Breast epithelium (tissue), 4 donors: ENCODE results near the gene RNF220. TPM values are rescaled to one million over a fixed set of nuclear protein-coding genes. Genes with fewer than 3 reads are reported as not detected.

Experiments
- DNase-seq, 2 donors: peaks; one replicate each; pipeline ENCODE4 v3.0.0-alpha.2; 2019; ENCODE audit warnings: low spot score in 2 of 2
- H3K27ac ChIP-seq, 2 donors: fragments of 200-600 bp; sonication (generic) in 1 of 2; one replicate each; pipeline ENCODE4 v1.5.1; 2016 to 2019; ENCODE audit warnings: mild to moderate bottlenecking in 1 of 2
- H3K27me3 ChIP-seq, 2 donors: fragments of 200-600 bp; sonication (generic) in 1 of 2; one replicate each; pipeline versions ENCODE4 v1.5.1 to v1.6.0; 2017 to 2019; ENCODE audit warnings: control low read depth in 1 of 2, mild to moderate bottlenecking in 1 of 2
- H3K36me3 ChIP-seq: fragments of 200-600 bp; one replicate; pipeline ENCODE4 v1.5.1; 2019
- H3K4me1 ChIP-seq, 2 donors: fragments of 200-600 bp; sonication (generic); one replicate each; pipeline ENCODE4 v1.5.1; 2016 to 2019; ENCODE audit warnings: control low read depth in 1 of 2
- H3K4me3 ChIP-seq, 3 donors: fragments of 200-600 bp; sonication (generic); 1 replicate in 2 of 3; 2 replicates in 1 of 3; pipeline ENCODE4 v1.5.1; 2016 to 2019; ENCODE audit warnings: mild to moderate bottlenecking in 3 of 3, moderate library complexity in 2 of 3
- H3K9me3 ChIP-seq, 2 donors: fragments of 200-600 bp; sonication (generic) in 1 of 2; one replicate each; pipeline ENCODE4 v1.5.1; 2016 to 2019; ENCODE audit warnings: control low read depth in 1 of 2
- CTCF ChIP-seq, 3 donors: fragments of 450-650 bp; IDR thresholded peaks; one replicate each; pipeline ENCODE4 v1.5.1; 2016 to 2017; ENCODE audit warnings: antibody characterized with exemption in 3 of 3, mild to moderate bottlenecking in 3 of 3, moderate library complexity in 3 of 3
- POLR2A ChIP-seq: fragments of 450-650 bp; IDR thresholded peaks from one replicate; pipeline ENCODE4 v1.6.1; 2016; ENCODE audit warnings: antibody characterized with exemption, mild to moderate bottlenecking, moderate library complexity
- POLR2AphosphoS5 ChIP-seq, 3 donors: sonication (generic); formaldehyde crosslinking; IDR thresholded peaks; one replicate each; pipeline ENCODE4 v1.6.1; 2017; ENCODE audit warnings: antibody characterized with exemption in 3 of 3
- intact Hi-C: fragments of 100-400 bp; cut with DNase I; formaldehyde crosslinking; loops from one replicate; pipeline ENCODE4 v1.15.1; 2023; ENCODE audit warnings: low total_unique reads
- total RNA-seq, 3 donors: library from RNA; depleted of rRNA; stranded (reverse); fragments of >200 nt; gene quantifications; one replicate each; pipeline ENCODE4 v1.1.0, GENCODE V29; 2016

RNF220 gene
- total RNA-seq, 3 donors from 2014 or later = 90.4 to 110 (median 93.4) TPM

GRCh38 chr1:44447051-44447810, 42.2 kb downstream of the RNF220 start:
- no peaks in the 10 kb centered on the region for H3K27me3 ChIP-seq
- H3K36me3 ChIP-seq = no peaks in the 10 kb centered on the region
- H3K9me3 ChIP-seq = no peaks in the 10 kb centered on the region
- H3K4me1 ChIP-seq = no peaks in the 10 kb centered on the region
- no peak overlapping the region for H3K4me3 ChIP-seq
- intact Hi-C loops = no loop called here
- no peak overlapping the region for H3K27ac ChIP-seq
- TF ChIP-seq POLR2A (no peak), POLR2AphosphoS5 (IDR thresholded peaks at IDR 0.05) (no peak), CTCF (IDR thresholded peaks at IDR 0.05) (no peak)
- no peak for DNase-seq

- TF ChIP-seq POLR2AphosphoS5 (IDR thresholded peaks at IDR 0.05) = no peak
- TF ChIP-seq POLR2A = no peak
- TF ChIP-seq CTCF (IDR thresholded peaks at IDR 0.05) = no peak
- no peak for DNase-seq
- Histone ChIP-seq H3K27me3 (peaks cover 0 to 11% of the 10 kb centered on the region in 2 donors), H3K9me3 (no peaks in the 10 kb centered on the region), H3K4me1 (no peaks in the 10 kb centered on the region), H3K4me3 (no peak overlapping the region), H3K27ac (no peak overlapping the region), H3K36me3 (no peaks in the 10 kb centered on the region)
- intact Hi-C loops = no loop called here
Measured at GRCh38 chr1:44453798-44454349, 48.8 kb downstream of the RNF220 start.

GRCh38 chr1:44454704-44455103, 49.6 kb downstream of the RNF220 start:
- no peak overlapping the region for H3K4me3 ChIP-seq
- no peaks in the 10 kb centered on the region for H3K36me3 ChIP-seq
- no peak for TF ChIP-seq POLR2AphosphoS5 (IDR thresholded peaks at IDR 0.05)
- TF ChIP-seq POLR2A = no peak
- TF ChIP-seq CTCF (IDR thresholded peaks at IDR 0.05) = no peak
- H3K27ac ChIP-seq = no peak overlapping the region
- intact Hi-C loops = no loop called here
- DNase-seq = no peak
- H3K9me3 ChIP-seq = no peaks in the 10 kb centered on the region
- no peaks in the 10 kb centered on the region for H3K4me1 ChIP-seq
- H3K27me3 ChIP-seq = peaks cover 0 to 11% of the 10 kb centered on the region in 2 donors

GRCh38 chr1:44460107-44460882, 55.2 kb downstream of the RNF220 start:
- intact Hi-C loops = no loop called here
- no peaks in the 10 kb centered on the region for H3K36me3 ChIP-seq
- peaks cover 0 to 15% of the 10 kb centered on the region in 2 donors for H3K27me3 ChIP-seq
- H3K27ac ChIP-seq = no peak overlapping the region
- H3K4me1 ChIP-seq = no peaks in the 10 kb centered on the region
- no peak for DNase-seq
- H3K4me3 ChIP-seq = no peak overlapping the region
- no peaks in the 10 kb centered on the region for H3K9me3 ChIP-seq
- TF ChIP-seq POLR2AphosphoS5 (IDR thresholded peaks at IDR 0.05) (no peak), POLR2A (no peak)

- H3K4me1 ChIP-seq = no peaks in the 10 kb centered on the region
- no peak overlapping the region for H3K4me3 ChIP-seq
- intact Hi-C loops = no loop called here
- H3K9me3 ChIP-seq = no peaks in the 10 kb centered on the region
- H3K27me3 ChIP-seq = peaks cover 0 to 7% of the 10 kb centered on the region in 2 donors
- H3K27ac ChIP-seq = no peak overlapping the region
- H3K36me3 ChIP-seq = no peaks in the 10 kb centered on the region
- DNase-seq = no peak
- TF ChIP-seq POLR2A = no peak
- TF ChIP-seq CTCF (IDR thresholded peaks at IDR 0.05) = no peak
- no peak for TF ChIP-seq POLR2AphosphoS5 (IDR thresholded peaks at IDR 0.05)
Measured at GRCh38 chr1:44464361-44464760, 59.3 kb downstream of the RNF220 start.
